Hepatocyte (in vitro differentiated cells): Measurements from ENCODE around the gene TRIM17. TPM values are rescaled to one million over a fixed set of nuclear protein-coding genes. Genes with fewer than 3 reads are reported as not detected.

Experiments used
- DNase-seq: peaks from one replicate; pipeline ENCODE4 v3.0.0-alpha.2; 2016; ENCODE audit warnings: low spot score
- H2AFZ ChIP-seq: fragments of 200-600 bp; sonication (generic); 2 replicates; pipeline ENCODE4 v1.6.0; 2016; ENCODE audit warnings: antibody characterized with exemption, mild to moderate bottlenecking
- H3K27ac ChIP-seq: fragments of 200-600 bp; sonication (generic); 2 replicates; pipeline ENCODE4 v1.5.1; 2016; ENCODE audit warnings: mild to moderate bottlenecking
- H3K27me3 ChIP-seq: fragments of 200-600 bp; sonication (generic); 2 replicates; pipeline ENCODE4 v1.6.1; 2016
- H3K36me3 ChIP-seq: fragments of 200-600 bp; sonication (generic); replicated peaks from 2 replicates; pipeline ENCODE4 v1.5.1; 2016; ENCODE audit warnings: low read depth; ENCODE audit not compliant: insufficient read depth
- H3K4me1 ChIP-seq: fragments of 200-600 bp; sonication (generic); 2 replicates; pipeline ENCODE4 v1.5.1; 2016; ENCODE audit warnings: mild to moderate bottlenecking, moderate library complexity; ENCODE audit not compliant: insufficient read depth
- H3K4me2 ChIP-seq: fragments of 200-600 bp; sonication (generic); 2 replicates; pipeline ENCODE4 v1.6.0; 2016
- H3K4me3 ChIP-seq: fragments of 200-600 bp; sonication (generic); 2 replicates; pipeline ENCODE4 v1.5.1; 2016; ENCODE audit warnings: mild to moderate bottlenecking
- H3K79me2 ChIP-seq: fragments of 200-600 bp; sonication (generic); 2 replicates; pipeline ENCODE4 v1.6.0; 2017; ENCODE audit warnings: mild to moderate bottlenecking
- H3K9me2 ChIP-seq: fragments of 200-600 bp; sonication (generic); replicated peaks from 2 replicates; pipeline ENCODE4 v1.6.0; 2017; ENCODE audit warnings: mild to moderate bottlenecking; ENCODE audit not compliant: insufficient read depth
- H3K9me3 ChIP-seq: fragments of 200-600 bp; sonication (generic); 2 replicates; pipeline ENCODE4 v1.5.1; 2016; ENCODE audit warnings: low read depth, mild to moderate bottlenecking
- H4K20me1 ChIP-seq: fragments of 200-600 bp; sonication (generic); 2 replicates; pipeline ENCODE4 v1.6.0; 2016; ENCODE audit warnings: mild to moderate bottlenecking; ENCODE audit not compliant: insufficient read depth, poor library complexity, severe bottlenecking
- EZH2 ChIP-seq: fragments of 200-600 bp; sonication (generic); IDR thresholded peaks from 2 replicates; pipeline ENCODE4 v1.6.1; 2016; ENCODE audit warnings: antibody characterized with exemption, mild to moderate bottlenecking, borderline replicate concordance
- EZH2phosphoT487 ChIP-seq: fragments of 200-600 bp; sonication (generic); IDR thresholded peaks from one replicate; pipeline ENCODE4 v1.6.1; 2018; ENCODE audit warnings: antibody characterized with exemption, mild to moderate bottlenecking, low read depth, moderate library complexity; ENCODE audit not compliant: unreplicated experiment, severe bottlenecking
- WGBS: methylation state at CpG from one replicate; pipeline ENCODE4 v1.1.6; 2016; ENCODE audit warnings: low lambda C conversion rate; ENCODE audit errors: missing lambda C conversion rate; 5-methylcytosine and 5-hydroxymethylcytosine counted together
- polyA plus RNA-seq: library from polyadenylated mRNA; unstranded; fragments of >200 nt; fragmentation: Nextera tagmentation; extraction: Ambion mirVana; gene quantifications from 2 replicates; pipeline ENCODE4 v1.2.1, GENCODE V29; 2016
- total RNA-seq: library from RNA; depleted of rRNA; stranded (reverse); fragments of >200 nt; gene quantifications from 2 replicates; pipeline ENCODE4 v1.2.3, GENCODE V29; 2014
- TF ChIP-seq, protein P1 (sequence below): fragments of 200-600 bp; sonication (generic); IDR thresholded peaks from 2 replicates; pipeline ENCODE4 v1.5.1; 2016; ENCODE audit warnings: antibody characterized with exemption, mild to moderate bottlenecking; ENCODE audit not compliant: poor library complexity

The TRIM17 gene
- total and polyA plus RNA-seq, 2 experiments from 2014 or later = 2.4 to 7.3 TPM

GRCh38 chr1:228455715-228456114 is 39.1 kb upstream of the TRIM17 start:
- Histone ChIP-seq H3K27ac (peak overlapping the region; percentile 8), H3K79me2 (peaks cover 33% of the 10 kb centered on the region), H3K36me3 (no peaks in the 10 kb centered on the region), H3K27me3 (no peaks in the 10 kb centered on the region), H2AFZ (no peak overlapping the region), H3K4me3 (peak overlapping the region; percentile 40), H3K9me2 (no peaks in the 10 kb centered on the region), H3K9me3 (no peaks in the 10 kb centered on the region), H4K20me1 (peaks cover 5% of the 10 kb centered on the region), H3K4me2 (peak overlapping the region; percentile 84), H3K4me1 (peaks cover 22% of the 10 kb centered on the region)
- WGBS = 11% methylated on average over 1 of the region's 1 CpG
- DNase-seq = no peak
- TF ChIP-seq, protein P1, sequence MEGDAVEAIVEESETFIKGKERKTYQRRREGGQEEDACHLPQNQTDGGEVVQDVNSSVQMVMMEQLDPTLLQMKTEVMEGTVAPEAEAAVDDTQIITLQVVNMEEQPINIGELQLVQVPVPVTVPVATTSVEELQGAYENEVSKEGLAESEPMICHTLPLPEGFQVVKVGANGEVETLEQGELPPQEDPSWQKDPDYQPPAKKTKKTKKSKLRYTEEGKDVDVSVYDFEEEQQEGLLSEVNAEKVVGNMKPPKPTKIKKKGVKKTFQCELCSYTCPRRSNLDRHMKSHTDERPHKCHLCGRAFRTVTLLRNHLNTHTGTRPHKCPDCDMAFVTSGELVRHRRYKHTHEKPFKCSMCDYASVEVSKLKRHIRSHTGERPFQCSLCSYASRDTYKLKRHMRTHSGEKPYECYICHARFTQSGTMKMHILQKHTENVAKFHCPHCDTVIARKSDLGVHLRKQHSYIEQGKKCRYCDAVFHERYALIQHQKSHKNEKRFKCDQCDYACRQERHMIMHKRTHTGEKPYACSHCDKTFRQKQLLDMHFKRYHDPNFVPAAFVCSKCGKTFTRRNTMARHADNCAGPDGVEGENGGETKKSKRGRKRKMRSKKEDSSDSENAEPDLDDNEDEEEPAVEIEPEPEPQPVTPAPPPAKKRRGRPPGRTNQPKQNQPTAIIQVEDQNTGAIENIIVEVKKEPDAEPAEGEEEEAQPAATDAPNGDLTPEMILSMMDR = peak; percentile 43
- TF ChIP-seq EZH2 = no peak

DNA sequence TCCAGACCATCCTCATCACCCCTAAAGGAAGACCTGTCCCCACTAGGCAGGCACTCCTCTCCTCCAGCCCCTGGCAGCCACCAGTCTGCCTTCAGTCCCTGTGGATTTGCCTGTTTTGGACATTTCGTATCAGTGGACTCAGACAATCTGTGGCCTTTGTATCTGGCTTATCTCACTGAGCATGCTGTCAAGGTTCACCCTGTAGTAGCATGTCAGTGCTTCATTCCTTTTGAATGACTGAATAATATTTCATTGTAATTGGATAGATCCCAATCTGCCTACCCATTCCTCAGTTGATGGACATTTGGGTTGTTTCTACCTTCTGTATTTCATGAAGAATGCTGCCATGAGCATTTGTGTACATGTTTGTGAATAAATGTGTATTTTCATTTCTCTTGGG is 37.6 kb upstream of the TRIM17 start:
- H3K27ac ChIP-seq = no peak overlapping the region
- TF ChIP-seq EZH2phosphoT487 (no peak), EZH2 (no peak)
- TF ChIP-seq, protein P1 = no peak
- H3K9me2 ChIP-seq = no peaks in the 10 kb centered on the region
- no peaks in the 10 kb centered on the region for H3K27me3 ChIP-seq
- H2AFZ ChIP-seq = no peak overlapping the region
- 50% methylated on average over 1 of the region's 1 CpG for WGBS
- no peaks in the 10 kb centered on the region for H3K9me3 ChIP-seq
- H3K4me1 ChIP-seq = peaks cover 22% of the 10 kb centered on the region
- peaks cover 26% of the 10 kb centered on the region for H3K79me2 ChIP-seq
- H3K4me3 ChIP-seq = no peak overlapping the region
- DNase-seq = no peak
- H3K4me2 ChIP-seq = no peak overlapping the region
- H4K20me1 ChIP-seq = peaks cover 5% of the 10 kb centered on the region
- no peaks in the 10 kb centered on the region for H3K36me3 ChIP-seq

GRCh38 chr1:228453614-228454013 is 37.0 kb upstream of the TRIM17 start:
- WGBS = 95% methylated on average over 3 of the region's 3 CpGs
- Histone ChIP-seq H3K4me3 (no peak overlapping the region), H3K27ac (no peak overlapping the region)

More at GRCh38 chr1:228453614-228454013, 37.0 kb upstream of the TRIM17 start:
- H3K4me1 ChIP-seq = peaks cover 20% of the 10 kb centered on the region
- no peak overlapping the region for H3K4me2 ChIP-seq
- H2AFZ ChIP-seq = no peak overlapping the region
- TF ChIP-seq EZH2 (no peak), EZH2phosphoT487 (no peak)
- TF ChIP-seq, protein P1 = no peak
- peaks cover 5% of the 10 kb centered on the region for H4K20me1 ChIP-seq
- H3K27me3 ChIP-seq = no peaks in the 10 kb centered on the region
- no peaks in the 10 kb centered on the region for H3K36me3 ChIP-seq
- DNase-seq = no peak
- no peaks in the 10 kb centered on the region for H3K9me3 ChIP-seq
- no peaks in the 10 kb centered on the region for H3K9me2 ChIP-seq
- H3K79me2 ChIP-seq = peaks cover 26% of the 10 kb centered on the region
